PC-3 (cell line): ENCODE results near the gene BLM.

Experiments
- CTCF ChIP-seq: fragments of 300-600 bp; sonication (generic); conservative IDR thresholded peaks from 2 replicates; pipeline ENCODE4 v1.5.1; 2017; ENCODE audit warnings: antibody characterized with exemption, low read depth, mild to moderate bottlenecking, low read length
- EZH2phosphoT487 ChIP-seq: fragments of 300-600 bp; sonication (generic); IDR thresholded peaks from 2 replicates; pipeline ENCODE4 v1.6.1; 2018; ENCODE audit warnings: mild to moderate bottlenecking, antibody characterized with exemption, low read length, borderline replicate concordance

GRCh38 chr15:90709278-90709677, 7.9 kb upstream of the BLM start:
- TF ChIP-seq EZH2phosphoT487 (no peak), CTCF (no peak)
